Smooth muscle cell (in vitro differentiated cells): ENCODE measurements around the gene SOX21. TPM values are rescaled to one million over a fixed set of nuclear protein-coding genes. Genes with fewer than 3 reads are reported as not detected.

Experiments
- DNase-seq: peaks from one replicate; lab custom pipeline; 2025; ENCODE audit not compliant: unreplicated experiment; lab: John Stamatoyannopoulos, UW
- H2AFZ ChIP-seq: fragments of 200-600 bp; sonication (generic); 2 replicates; pipeline ENCODE4 v1.6.0; 2016; ENCODE audit warnings: antibody characterized with exemption, low read depth, mild to moderate bottlenecking
- H3F3A ChIP-seq: fragments of 200-600 bp; sonication (generic); 2 replicates; pipeline ENCODE4 v1.6.0; 2017; ENCODE audit warnings: antibody characterized with exemption, low read depth
- H3K27ac ChIP-seq: fragments of 200-600 bp; sonication (generic); 2 replicates; pipeline ENCODE4 v1.5.1; 2016; ENCODE audit warnings: low read depth, mild to moderate bottlenecking
- H3K27me3 ChIP-seq: fragments of 200-600 bp; sonication (generic); 2 replicates; pipeline ENCODE4 v1.6.1; 2016; ENCODE audit warnings: low read depth, mild to moderate bottlenecking
- H3K36me3 ChIP-seq: fragments of 200-600 bp; sonication (generic); 2 replicates; pipeline ENCODE4 v1.5.1; 2016; ENCODE audit warnings: low read depth
- H3K4me1 ChIP-seq: fragments of 200-600 bp; sonication (generic); 2 replicates; pipeline ENCODE4 v1.5.1; 2016; ENCODE audit warnings: low read depth
- H3K4me2 ChIP-seq: fragments of 200-600 bp; sonication (generic); 2 replicates; pipeline ENCODE4 v1.6.0; 2016; ENCODE audit warnings: mild to moderate bottlenecking
- H3K4me3 ChIP-seq: fragments of 200-600 bp; sonication (generic); 2 replicates; pipeline ENCODE4 v1.5.1; 2016; ENCODE audit warnings: mild to moderate bottlenecking
- H3K79me2 ChIP-seq: fragments of 200-600 bp; sonication (generic); 2 replicates; pipeline ENCODE4 v1.6.0; 2016; ENCODE audit warnings: low read depth, mild to moderate bottlenecking
- H3K9ac ChIP-seq: fragments of 200-600 bp; sonication (generic); 2 replicates; pipeline ENCODE4 v1.6.0; 2016; ENCODE audit warnings: low read depth
- H3K9me3 ChIP-seq: fragments of 200-600 bp; sonication (generic); replicated peaks from 2 replicates; pipeline ENCODE4 v1.5.1; 2016; ENCODE audit warnings: low read depth
- H4K20me1 ChIP-seq: fragments of 200-600 bp; sonication (generic); 2 replicates; pipeline ENCODE4 v1.6.0; 2016; ENCODE audit warnings: low read depth
- WGBS: methylation state at CpG from one replicate; pipeline ENCODE4 v1.1.7; 2016; ENCODE audit warnings: low lambda C conversion rate; 5-methylcytosine and 5-hydroxymethylcytosine counted together
- polyA plus RNA-seq: library from polyadenylated mRNA; unstranded; fragments of >200 nt; fragmentation: Nextera tagmentation; extraction: Ambion mirVana; gene quantifications from 2 replicates; pipeline ENCODE4 v1.2.1, GENCODE V29; 2016
- total RNA-seq: library from RNA; depleted of rRNA; stranded (reverse); fragments of >200 nt; gene quantifications from 2 replicates; pipeline ENCODE4 v1.2.3, GENCODE V29; 2014
- TF ChIP-seq, protein P1 (sequence below): fragments of 200-600 bp; sonication (generic); IDR thresholded peaks from 2 replicates; pipeline ENCODE4 v1.5.1; 2017; ENCODE audit warnings: borderline replicate concordance, mild to moderate bottlenecking, antibody characterized with exemption; ENCODE audit not compliant: insufficient read depth, poor library complexity, severe bottlenecking

Gene SOX21
- total and polyA plus RNA-seq, 2 experiments from 2014 or later = not detected

DNA sequence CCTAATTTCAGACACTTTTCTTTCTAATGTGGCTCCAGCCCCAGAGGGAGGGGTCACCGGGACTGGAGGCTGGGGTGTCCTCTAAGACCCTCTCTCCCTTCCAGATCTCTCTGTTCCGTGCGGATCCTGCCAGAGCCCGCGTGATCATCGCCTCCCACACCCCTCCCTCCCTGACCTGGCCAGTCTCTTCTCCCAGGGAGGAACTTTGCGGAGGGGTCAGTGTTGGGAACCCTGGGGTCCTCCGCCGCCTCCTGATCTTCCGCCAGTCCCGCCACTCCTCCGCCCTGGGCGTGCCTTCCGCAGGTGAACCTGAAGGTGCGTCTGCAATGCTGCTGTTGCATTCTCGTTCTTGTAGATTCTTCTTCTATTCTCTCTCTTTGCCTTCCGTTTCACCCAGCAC is 9.1 kb downstream of the SOX21 start:
- TF ChIP-seq, protein P1, sequence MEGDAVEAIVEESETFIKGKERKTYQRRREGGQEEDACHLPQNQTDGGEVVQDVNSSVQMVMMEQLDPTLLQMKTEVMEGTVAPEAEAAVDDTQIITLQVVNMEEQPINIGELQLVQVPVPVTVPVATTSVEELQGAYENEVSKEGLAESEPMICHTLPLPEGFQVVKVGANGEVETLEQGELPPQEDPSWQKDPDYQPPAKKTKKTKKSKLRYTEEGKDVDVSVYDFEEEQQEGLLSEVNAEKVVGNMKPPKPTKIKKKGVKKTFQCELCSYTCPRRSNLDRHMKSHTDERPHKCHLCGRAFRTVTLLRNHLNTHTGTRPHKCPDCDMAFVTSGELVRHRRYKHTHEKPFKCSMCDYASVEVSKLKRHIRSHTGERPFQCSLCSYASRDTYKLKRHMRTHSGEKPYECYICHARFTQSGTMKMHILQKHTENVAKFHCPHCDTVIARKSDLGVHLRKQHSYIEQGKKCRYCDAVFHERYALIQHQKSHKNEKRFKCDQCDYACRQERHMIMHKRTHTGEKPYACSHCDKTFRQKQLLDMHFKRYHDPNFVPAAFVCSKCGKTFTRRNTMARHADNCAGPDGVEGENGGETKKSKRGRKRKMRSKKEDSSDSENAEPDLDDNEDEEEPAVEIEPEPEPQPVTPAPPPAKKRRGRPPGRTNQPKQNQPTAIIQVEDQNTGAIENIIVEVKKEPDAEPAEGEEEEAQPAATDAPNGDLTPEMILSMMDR = no peak
- Histone ChIP-seq H2AFZ (no peak overlapping the region), H3K9me3 (no peaks in the 10 kb centered on the region), H3F3A (no peaks in the 10 kb centered on the region), H3K4me3 (no peak overlapping the region), H3K4me2 (no peak overlapping the region), H3K79me2 (no peaks in the 10 kb centered on the region), H3K9ac (no peak overlapping the region), H3K4me1 (peaks cover 13% of the 10 kb centered on the region), H3K36me3 (no peaks in the 10 kb centered on the region), H4K20me1 (no peaks in the 10 kb centered on the region), H3K27me3 (peaks cover 100% of the 10 kb centered on the region), H3K27ac (no peak overlapping the region)
- DNase-seq = no peak
- WGBS = 43% methylated on average over 17 of the region's 17 CpGs

DNA sequence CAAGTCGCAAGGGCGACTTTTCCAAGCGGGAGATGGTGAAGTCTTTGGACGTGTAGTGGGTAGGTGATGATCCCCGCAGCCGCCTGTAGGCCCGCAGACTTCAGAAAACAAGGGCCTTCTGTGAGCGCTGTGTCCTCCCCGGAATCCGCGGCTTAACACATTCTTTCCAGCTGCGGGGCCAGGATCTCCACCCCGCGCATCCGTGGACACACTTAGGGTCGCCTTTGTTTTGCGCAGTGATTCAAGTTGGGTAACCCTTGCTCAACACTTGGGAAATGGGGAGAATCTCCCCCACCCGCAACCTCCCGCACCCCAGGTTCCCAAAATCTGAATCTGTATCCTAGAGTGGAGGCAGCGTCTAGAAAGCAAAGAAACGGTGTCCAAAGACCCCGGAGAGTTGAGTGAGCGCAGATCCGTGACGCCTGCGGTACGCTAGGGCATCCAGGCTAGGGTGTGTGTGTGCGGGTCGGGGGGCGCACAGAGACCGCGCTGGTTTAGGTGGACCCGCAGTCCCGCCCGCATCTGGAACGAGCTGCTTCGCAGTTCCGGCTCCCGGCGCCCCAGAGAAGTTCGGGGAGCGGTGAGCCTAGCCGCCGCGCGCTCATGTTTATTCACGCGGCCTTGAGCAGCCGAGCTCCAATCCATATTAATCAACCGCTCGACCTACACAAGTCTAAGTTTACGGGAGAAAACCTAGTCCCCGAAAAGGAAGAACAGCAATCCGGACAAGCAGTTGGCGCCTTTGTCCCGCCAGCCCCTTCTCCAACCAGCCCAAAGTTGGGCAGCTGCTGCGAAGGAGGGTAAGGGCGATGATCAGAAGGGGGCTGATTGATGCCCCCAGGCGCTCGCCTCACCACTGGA is 9.9 kb downstream of the SOX21 start:
- Histone ChIP-seq H3F3A (no peaks in the 10 kb centered on the region), H3K9ac (no peak overlapping the region), H3K79me2 (no peaks in the 10 kb centered on the region), H3K4me3 (no peak overlapping the region), H4K20me1 (no peaks in the 10 kb centered on the region), H3K27ac (no peak overlapping the region), H3K9me3 (no peaks in the 10 kb centered on the region), H3K4me2 (no peak overlapping the region), H3K4me1 (peaks cover 13% of the 10 kb centered on the region), H3K27me3 (peaks cover 100% of the 10 kb centered on the region), H3K36me3 (no peaks in the 10 kb centered on the region), H2AFZ (no peak overlapping the region)
- TF ChIP-seq, protein P1 = no peak
- no peak for DNase-seq
- WGBS = 50% methylated on average over 60 of the region's 60 CpGs

DNA sequence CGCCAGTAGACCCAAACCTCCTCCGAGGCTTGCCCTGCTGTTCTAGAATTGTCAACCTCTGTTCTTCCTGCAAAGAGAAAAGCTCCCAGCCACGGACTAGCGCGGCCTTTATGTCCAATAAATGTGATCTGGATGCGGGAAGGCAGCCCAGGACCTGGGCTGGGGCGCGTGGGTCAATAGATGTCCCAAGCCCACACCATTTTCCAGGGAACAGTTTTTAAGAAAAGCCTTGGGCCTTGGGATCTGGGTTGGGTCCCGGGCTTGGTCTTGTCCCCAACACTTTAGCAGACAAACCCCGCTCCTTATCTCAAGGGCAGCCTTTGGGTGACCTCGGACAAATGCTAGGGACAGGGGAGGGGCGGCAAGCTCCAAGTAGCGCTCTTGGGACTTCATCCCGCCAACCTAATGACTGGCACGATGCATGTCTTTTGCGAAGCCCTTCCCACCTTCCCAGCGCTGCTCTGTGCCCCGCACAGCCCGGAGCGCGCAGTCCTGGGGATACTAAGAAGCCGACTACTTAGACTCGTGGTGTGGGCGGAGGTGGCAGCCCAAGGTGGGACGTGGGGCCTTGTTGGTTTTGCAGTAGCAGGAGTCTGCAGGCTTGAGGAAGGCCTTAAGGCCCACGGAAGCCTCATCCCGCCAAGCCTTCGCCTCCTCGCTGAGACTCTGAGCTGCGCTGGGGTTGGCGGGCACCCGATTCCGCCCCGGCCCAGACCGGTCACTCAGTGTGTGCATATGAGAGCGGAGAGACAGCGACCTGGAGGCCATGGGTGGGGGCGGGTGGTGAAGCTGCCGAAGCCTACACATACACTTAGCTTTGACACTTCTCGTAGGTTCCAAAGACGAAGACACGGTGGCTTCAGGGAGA is 10.8 kb downstream of the SOX21 start:
- Histone ChIP-seq H2AFZ (no peak overlapping the region), H3F3A (no peaks in the 10 kb centered on the region), H3K27ac (no peak overlapping the region), H4K20me1 (no peaks in the 10 kb centered on the region), H3K9me3 (no peaks in the 10 kb centered on the region), H3K27me3 (peaks cover 99% of the 10 kb centered on the region), H3K4me1 (peaks cover 11% of the 10 kb centered on the region), H3K4me2 (no peak overlapping the region), H3K4me3 (no peak overlapping the region), H3K79me2 (no peaks in the 10 kb centered on the region), H3K9ac (no peak overlapping the region), H3K36me3 (no peaks in the 10 kb centered on the region)
- 80% methylated on average over 42 of the region's 42 CpGs for WGBS
- TF ChIP-seq, protein P1 = no peak
- DNase-seq = no peak
